Large intestine (tissue), 3 donors: ENCODE measurements around the gene BLOC1S3. TPM values are rescaled to one million over a fixed set of nuclear protein-coding genes. Genes with fewer than 3 reads are reported as not detected.
"Not testable (repeated sequence)": the region's sequence is repeated elsewhere in the genome, so short reads cannot be mapped to it uniquely, and the experiment has no call there.

Experiments used
- DNase-seq, 2 donors: peaks; one replicate each; pipeline versions ENCODE4 v3.0.0 to v3.0.0-alpha.2; 2013
- H3K27ac ChIP-seq: one replicate; pipeline ENCODE4 v1.5.1; 2013; ENCODE audit warnings: low read length
- H3K27me3 ChIP-seq: 2 replicates; pipeline ENCODE4 v1.6.1; 2013; ENCODE audit warnings: low read length; ENCODE audit not compliant: control insufficient read depth, insufficient read depth
- H3K36me3 ChIP-seq: 2 replicates; pipeline ENCODE4 v1.6.1; 2013; ENCODE audit warnings: low read length; ENCODE audit not compliant: control insufficient read depth, insufficient read depth
- H3K4me1 ChIP-seq: one replicate; pipeline ENCODE4 v1.6.1; 2013; ENCODE audit warnings: low read length; ENCODE audit not compliant: control insufficient read depth, insufficient read depth
- H3K4me3 ChIP-seq: one replicate; pipeline ENCODE4 v1.5.1; 2013; ENCODE audit warnings: low read length
- H3K9me3 ChIP-seq: one replicate; pipeline ENCODE4 v1.6.1; 2013; ENCODE audit warnings: mild to moderate bottlenecking, low read depth, low read length, moderate library complexity; ENCODE audit not compliant: control insufficient read depth
- WGBS: methylation state at CpG from one replicate; pipeline ENCODE4 v1.1.5; 2013; ENCODE audit warnings: low lambda C conversion rate; ENCODE audit not compliant: insufficient coverage; 5-methylcytosine and 5-hydroxymethylcytosine counted together
- polyA plus RNA-seq: library from polyadenylated mRNA; unstranded; fragments of 120-200 nt; gene quantifications from one replicate; pipeline ENCODE4 v1.2.1, GENCODE V29; 2013

BLOC1S3 gene
- polyA plus RNA-seq, 1 donor: 12.1 TPM

DNA sequence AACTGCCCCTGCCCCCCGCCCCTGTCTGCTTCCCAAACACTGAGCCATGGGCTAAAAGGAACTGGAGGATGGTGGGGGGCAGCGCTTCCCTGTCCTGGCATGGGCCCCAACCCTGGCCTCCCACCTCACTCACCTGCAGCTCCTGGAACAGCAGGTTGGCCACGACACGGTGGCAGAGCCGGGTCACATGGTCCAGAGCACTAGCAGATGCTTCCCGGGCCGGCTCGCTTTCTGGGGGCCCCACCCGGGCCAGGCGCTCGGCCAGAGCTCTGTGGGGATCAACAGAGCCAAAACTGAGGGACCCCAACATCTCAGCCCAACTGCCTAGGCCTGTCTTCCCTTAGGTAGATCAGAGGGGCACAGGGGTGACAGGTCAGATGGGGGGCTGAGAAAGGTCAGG lies 46.1 kb downstream of the BLOC1S3 start:
- no peak for DNase-seq
- Histone ChIP-seq H3K4me3 (no peak overlapping the region), H3K27me3 (peaks cover 12% of the 10 kb centered on the region), H3K4me1 (no peaks in the 10 kb centered on the region), H3K9me3 (no peaks in the 10 kb centered on the region), H3K36me3 (no peaks in the 10 kb centered on the region), H3K27ac (no peak overlapping the region)
- no CpG with 5 or more reads among the region's 11 CpGs for WGBS

DNA sequence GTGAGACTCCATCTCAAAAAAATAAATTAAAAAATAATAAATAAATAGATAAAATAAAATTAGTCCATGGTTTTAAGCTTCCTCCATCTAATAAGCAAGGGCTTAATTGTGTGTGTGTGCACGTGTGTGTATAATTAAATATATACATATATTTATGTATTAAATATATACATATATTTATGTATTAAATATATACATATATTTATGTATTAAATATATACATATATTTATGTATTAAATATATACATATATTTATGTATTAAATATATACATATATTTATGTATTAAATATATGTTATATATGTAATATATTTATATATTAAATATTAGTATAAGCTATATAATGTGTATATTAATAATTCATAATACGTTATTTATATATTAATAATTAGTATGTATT lies 50.5 kb downstream of the BLOC1S3 start:
- H3K4me1 ChIP-seq, H3K27ac ChIP-seq, H3K4me3 ChIP-seq, H3K9me3 ChIP-seq, H3K36me3 ChIP-seq, DNase-seq: not testable (repeated sequence)
- H3K27me3 ChIP-seq: peaks cover 28% of the 10 kb centered on the region
- WGBS: 80% methylated on average over 1 of the region's 2 CpGs

Other genes starting within 250 kb of the BLOC1S3 start
- not detected for gene APOC4, start 236.5 kb upstream of the BLOC1S3 start, polyA plus RNA-seq
- 186 TPM for gene APOC2, start 232.7 kb upstream of the BLOC1S3 start, polyA plus RNA-seq
- 91.6 TPM for gene CLPTM1, start 223.4 kb upstream of the BLOC1S3 start, polyA plus RNA-seq
- gene RELB, start 177.3 kb upstream of the BLOC1S3 start, polyA plus RNA-seq: 8.4 TPM
- gene CLASRP, start 139.7 kb upstream of the BLOC1S3 start, polyA plus RNA-seq: 81.6 TPM
- 6.6 TPM for gene ZNF296, start 102.3 kb upstream of the BLOC1S3 start, polyA plus RNA-seq
- 23.5 TPM for gene GEMIN7, start 99.5 kb upstream of the BLOC1S3 start, polyA plus RNA-seq
- gene PPP1R37, start 85.6 kb upstream of the BLOC1S3 start, polyA plus RNA-seq: 40.3 TPM
- 0.15 TPM for gene NKPD1, start 17.8 kb upstream of the BLOC1S3 start, polyA plus RNA-seq
- gene TRAPPC6A, start 547 bp upstream of the BLOC1S3 start, polyA plus RNA-seq: 50.2 TPM
- gene EXOC3L2, start 66.6 kb downstream of the BLOC1S3 start, polyA plus RNA-seq: 1.7 TPM
- gene MARK4, start 72.5 kb downstream of the BLOC1S3 start, polyA plus RNA-seq: 17.6 TPM
- 4.9 TPM for gene CKM, start 144.1 kb downstream of the BLOC1S3 start, polyA plus RNA-seq
- 0.04 TPM for gene KLC3, start 162.0 kb downstream of the BLOC1S3 start, polyA plus RNA-seq
- gene ERCC2, start 191.8 kb downstream of the BLOC1S3 start, polyA plus RNA-seq: 18.2 TPM
- gene PPP1R13L, start 226.3 kb downstream of the BLOC1S3 start, polyA plus RNA-seq: 11.0 TPM
- 4.1 TPM for gene POLR1G, start 227.9 kb downstream of the BLOC1S3 start, polyA plus RNA-seq
- 66.3 TPM for gene ERCC1, start 245.1 kb downstream of the BLOC1S3 start, polyA plus RNA-seq